HFFc6 (cell line): ENCODE data around the gene SYK. TPM values are rescaled to one million over a fixed set of nuclear protein-coding genes. Genes with fewer than 3 reads are reported as not detected.
"Not testable (repeated sequence)": the region's sequence is repeated elsewhere in the genome, so short reads cannot be mapped to it uniquely, and the experiment has no call there.

Experiments used
- DNase-seq: peaks from one replicate; pipeline ENCODE4 v3.0.0-alpha.2; 2018
- H3K27ac Mint-ChIP-seq: 2 replicates; pipeline ENCODE4 v1.8.0; 2020; ENCODE audit warnings: mild to moderate bottlenecking, mixed read lengths
- H3K27me3 Mint-ChIP-seq: 2 replicates; pipeline ENCODE4 v1.8.0; 2021; ENCODE audit warnings: mild to moderate bottlenecking, moderate library complexity, mixed read lengths; ENCODE audit not compliant: insufficient read depth
- H3K36me3 Mint-ChIP-seq: 2 replicates; pipeline ENCODE4 v1.8.0; 2021; ENCODE audit warnings: low read depth, mixed read lengths
- H3K4me1 Mint-ChIP-seq: 2 replicates; pipeline ENCODE4 v1.8.0; 2020; ENCODE audit warnings: low read depth, mixed read lengths
- H3K4me3 Mint-ChIP-seq: 2 replicates; pipeline ENCODE4 v1.8.0; 2020; ENCODE audit warnings: mild to moderate bottlenecking, moderate library complexity, mixed read lengths
- H3K9me3 Mint-ChIP-seq: 2 replicates; pipeline ENCODE4 v1.8.0; 2020; ENCODE audit warnings: mild to moderate bottlenecking, mixed read lengths
- total RNA-seq, 6 experiments: library from RNA; stranded (reverse); fragmentation: NEBNext Ultra II Directional; extraction: Animal tissue kit (Norgen Biotek cat#: 25700); gene quantifications; 2 replicates in 1 of 6; 3 replicates in 5 of 6; pipeline ENCODE4 v1.2.3, GENCODE V29; 2021
- TF ChIP-seq, protein P1 (sequence below): fragments of 200-600 bp; sonication (generic); IDR thresholded peaks from 2 replicates; pipeline ENCODE4 v1.5.0; 2021; ENCODE audit warnings: antibody characterized with exemption, mild to moderate bottlenecking

Gene SYK
- total RNA-seq, 6 experiments from 2014 or later: not detected

DNA sequence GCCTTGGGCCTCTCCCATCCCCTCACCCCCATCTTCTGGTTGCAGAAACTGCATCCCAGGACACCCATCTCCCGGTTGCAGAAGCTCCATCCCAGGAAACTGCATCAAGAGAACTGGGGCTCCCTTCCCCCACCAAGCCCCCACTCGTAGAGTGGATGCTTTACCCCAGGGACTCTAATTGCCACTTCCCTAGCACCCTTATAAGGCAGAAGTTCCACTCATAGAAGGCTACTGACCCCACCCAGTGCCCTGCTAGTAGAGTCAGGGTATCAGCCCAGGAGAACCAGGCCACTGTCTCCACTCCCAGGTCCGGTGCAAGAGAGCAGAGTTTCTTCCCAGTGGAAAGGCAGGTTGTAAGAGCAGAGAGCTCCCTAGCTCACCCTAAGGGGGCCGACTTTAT is 12.2 kb upstream of the SYK start:
- H3K4me3 Mint-ChIP-seq: no peak overlapping the region
- TF ChIP-seq, protein P1, sequence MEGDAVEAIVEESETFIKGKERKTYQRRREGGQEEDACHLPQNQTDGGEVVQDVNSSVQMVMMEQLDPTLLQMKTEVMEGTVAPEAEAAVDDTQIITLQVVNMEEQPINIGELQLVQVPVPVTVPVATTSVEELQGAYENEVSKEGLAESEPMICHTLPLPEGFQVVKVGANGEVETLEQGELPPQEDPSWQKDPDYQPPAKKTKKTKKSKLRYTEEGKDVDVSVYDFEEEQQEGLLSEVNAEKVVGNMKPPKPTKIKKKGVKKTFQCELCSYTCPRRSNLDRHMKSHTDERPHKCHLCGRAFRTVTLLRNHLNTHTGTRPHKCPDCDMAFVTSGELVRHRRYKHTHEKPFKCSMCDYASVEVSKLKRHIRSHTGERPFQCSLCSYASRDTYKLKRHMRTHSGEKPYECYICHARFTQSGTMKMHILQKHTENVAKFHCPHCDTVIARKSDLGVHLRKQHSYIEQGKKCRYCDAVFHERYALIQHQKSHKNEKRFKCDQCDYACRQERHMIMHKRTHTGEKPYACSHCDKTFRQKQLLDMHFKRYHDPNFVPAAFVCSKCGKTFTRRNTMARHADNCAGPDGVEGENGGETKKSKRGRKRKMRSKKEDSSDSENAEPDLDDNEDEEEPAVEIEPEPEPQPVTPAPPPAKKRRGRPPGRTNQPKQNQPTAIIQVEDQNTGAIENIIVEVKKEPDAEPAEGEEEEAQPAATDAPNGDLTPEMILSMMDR: no peak
- no peaks in the 10 kb centered on the region for H3K36me3 Mint-ChIP-seq
- no peak for DNase-seq
- peaks cover 8% of the 10 kb centered on the region for H3K9me3 Mint-ChIP-seq
- no peaks in the 10 kb centered on the region for H3K4me1 Mint-ChIP-seq
- H3K27me3 Mint-ChIP-seq: peaks cover 4% of the 10 kb centered on the region; the same call in 1 of the 2 replicates
- no peak overlapping the region for H3K27ac Mint-ChIP-seq

DNA sequence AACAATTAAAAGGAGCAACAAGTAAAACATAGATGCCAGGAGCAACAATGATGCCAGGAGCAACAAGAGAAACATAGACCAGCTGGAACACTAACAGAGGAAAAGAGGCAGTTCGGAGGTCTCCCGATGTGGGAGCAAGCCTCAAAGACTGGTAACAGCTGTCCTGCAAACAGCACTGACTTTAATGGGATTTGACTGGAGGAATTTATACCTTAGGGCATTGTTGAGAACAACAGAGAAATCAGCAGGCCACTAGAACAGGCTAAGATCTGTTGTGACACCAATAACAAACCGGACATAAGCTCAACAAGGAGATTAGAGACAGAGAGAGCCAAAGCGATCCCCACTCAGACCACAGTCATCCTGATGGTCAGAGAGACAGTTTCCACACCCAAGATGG is 11.8 kb upstream of the SYK start:
- no peak overlapping the region for H3K4me3 Mint-ChIP-seq
- DNase-seq: no peak
- H3K4me1 Mint-ChIP-seq: no peaks in the 10 kb centered on the region
- TF ChIP-seq, protein P1: no peak
- peaks cover 7% of the 10 kb centered on the region for H3K9me3 Mint-ChIP-seq
- no peaks in the 10 kb centered on the region for H3K36me3 Mint-ChIP-seq
- H3K27me3 Mint-ChIP-seq: peaks cover 4% of the 10 kb centered on the region; the same call in 1 of the 2 replicates
- no peak overlapping the region for H3K27ac Mint-ChIP-seq

DNA sequence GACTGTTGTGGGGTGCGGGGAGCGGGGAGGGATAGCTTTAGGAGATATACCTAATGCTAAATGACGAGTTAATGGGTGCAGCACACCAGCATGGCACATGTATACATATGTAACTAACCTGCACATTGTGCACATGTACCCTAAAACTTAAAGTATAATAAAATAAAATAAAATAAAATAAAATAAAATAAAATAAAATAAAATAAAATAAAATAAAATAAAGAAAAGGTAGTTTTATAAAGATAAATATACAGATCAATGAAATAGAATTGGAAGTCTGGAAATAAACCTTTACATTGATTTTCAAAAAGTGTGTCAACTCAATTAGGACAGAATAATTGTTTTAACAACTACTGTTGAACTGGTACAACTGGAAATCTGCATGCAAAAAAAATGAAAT is 8.6 kb upstream of the SYK start:
- DNase-seq, H3K27ac Mint-ChIP-seq, H3K4me1 Mint-ChIP-seq, H3K36me3 Mint-ChIP-seq, H3K4me3 Mint-ChIP-seq, H3K9me3 Mint-ChIP-seq, H3K27me3 Mint-ChIP-seq: not testable (repeated sequence)

DNA sequence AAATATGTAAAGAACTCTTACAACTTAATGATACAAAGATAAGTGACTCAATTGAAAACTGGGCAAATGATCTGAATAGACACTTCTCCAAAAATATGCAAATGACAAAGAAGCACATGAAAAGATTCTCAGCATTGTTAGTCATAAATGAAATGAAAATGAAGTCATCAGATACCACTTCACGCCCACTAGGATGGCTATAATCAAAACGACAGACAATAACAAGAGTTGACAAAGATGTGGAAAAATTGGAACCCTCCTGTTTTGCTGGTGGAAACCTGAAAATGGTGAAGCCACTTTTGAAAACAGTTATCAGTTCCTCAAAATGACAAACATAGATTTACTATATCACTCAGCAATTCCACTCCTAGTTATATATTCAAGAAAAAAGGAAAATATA is 7.9 kb upstream of the SYK start:
- no peak for DNase-seq
- H3K36me3 Mint-ChIP-seq: no peaks in the 10 kb centered on the region

DNA sequence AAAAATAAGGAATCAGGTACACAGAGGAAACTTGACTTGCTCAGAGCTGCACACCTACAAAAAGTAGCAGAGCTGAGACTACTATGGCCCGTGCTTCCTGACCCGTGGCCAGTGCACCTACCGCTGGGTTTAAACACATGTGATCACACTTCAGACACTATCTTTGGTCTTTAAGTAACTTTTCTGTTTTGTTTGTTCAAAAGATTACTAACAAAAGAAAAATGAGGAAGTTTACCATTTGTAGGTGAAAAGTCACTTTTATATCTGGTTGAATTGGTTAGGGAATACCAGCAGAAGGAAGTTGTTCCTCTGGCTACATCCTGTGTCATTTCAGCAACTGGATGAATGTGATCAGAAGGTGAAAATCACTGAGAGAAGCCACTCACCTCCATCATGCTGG is 6.5 kb upstream of the SYK start:
- H3K4me1 Mint-ChIP-seq: no peaks in the 10 kb centered on the region
- H3K4me3 Mint-ChIP-seq: no peak overlapping the region
- H3K27me3 Mint-ChIP-seq: peaks cover 2% of the 10 kb centered on the region
- no peak for DNase-seq
- H3K9me3 Mint-ChIP-seq: no peaks in the 10 kb centered on the region; the same call in 1 of the 2 replicates
- TF ChIP-seq, protein P1: no peak
- H3K27ac Mint-ChIP-seq: no peak overlapping the region
- H3K36me3 Mint-ChIP-seq: no peaks in the 10 kb centered on the region

More for the DNA sequence above, 7.9 kb upstream of the SYK start:
- TF ChIP-seq, protein P1: no peak
- H3K4me3 Mint-ChIP-seq: no peak overlapping the region
- H3K4me1 Mint-ChIP-seq: no peaks in the 10 kb centered on the region
- peaks cover 5% of the 10 kb centered on the region; the same call in 1 of the 2 replicates for H3K27me3 Mint-ChIP-seq
- no peaks in the 10 kb centered on the region; the same call in 1 of the 2 replicates for H3K9me3 Mint-ChIP-seq
- H3K27ac Mint-ChIP-seq: no peak overlapping the region

DNA sequence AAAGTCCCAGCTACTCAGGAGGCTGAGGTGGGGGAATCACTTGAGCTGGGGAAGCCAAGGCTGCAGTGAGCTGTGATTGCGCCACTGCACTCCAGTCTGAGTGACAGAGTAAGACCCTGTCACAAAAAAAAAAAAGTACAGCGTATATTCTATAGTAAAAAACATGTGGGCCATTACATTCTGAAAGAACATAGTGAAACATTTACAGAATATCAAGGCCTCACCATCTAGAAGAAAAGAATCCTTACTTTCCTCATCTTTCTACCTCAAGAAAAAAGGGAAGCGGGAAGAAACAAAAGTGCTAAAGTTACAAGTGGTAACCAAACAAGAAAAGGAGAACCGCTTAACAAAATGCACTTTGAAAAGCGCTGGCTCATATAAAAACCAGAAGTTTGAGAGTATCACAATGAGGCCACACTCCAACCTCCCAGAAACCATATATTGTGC is 5.7 kb upstream of the SYK start:
- Mint-ChIP-seq H3K4me3 (no peak overlapping the region), H3K9me3 (no peaks in the 10 kb centered on the region), H3K36me3 (no peaks in the 10 kb centered on the region), H3K27me3 (peaks cover 2% of the 10 kb centered on the region), H3K27ac (no peak overlapping the region), H3K4me1 (no peaks in the 10 kb centered on the region)
- TF ChIP-seq, protein P1: no peak
- no peak for DNase-seq
